Loucy (cell line): Measurements from ENCODE around the gene PEBP1.

Source experiments
- H2AFZ ChIP-seq: fragments of 200-600 bp; sonication (generic); 2 replicates; pipeline ENCODE4 v1.6.0; 2016; ENCODE audit warnings: antibody characterized with exemption, mild to moderate bottlenecking, low read length, moderate library complexity
- H3F3A ChIP-seq: fragments of 200-600 bp; 2 replicates; pipeline ENCODE4 v1.6.0; 2016; ENCODE audit warnings: antibody characterized with exemption, low read depth, mild to moderate bottlenecking
- H3K27me3 ChIP-seq: fragments of 200-600 bp; sonication (generic); 2 replicates; pipeline ENCODE4 v1.6.1; 2014; ENCODE audit warnings: low read length, mild to moderate bottlenecking; ENCODE audit not compliant: insufficient read depth, poor library complexity, severe bottlenecking
- H3K36me3 ChIP-seq: fragments of 200-600 bp; sonication (generic); 2 replicates; pipeline ENCODE4 v1.6.1; 2016; ENCODE audit warnings: low read length; ENCODE audit not compliant: insufficient read depth
- H3K4me1 ChIP-seq: fragments of 200-600 bp; sonication (generic); 2 replicates; pipeline ENCODE4 v1.5.1; 2014; ENCODE audit warnings: low read length, mild to moderate bottlenecking; ENCODE audit not compliant: insufficient read depth, poor library complexity, severe bottlenecking
- H3K4me2 ChIP-seq: fragments of 200-600 bp; sonication (generic); 2 replicates; pipeline ENCODE4 v1.6.0; 2014; ENCODE audit warnings: antibody characterized with exemption, low read length, low read depth, mild to moderate bottlenecking; ENCODE audit not compliant: poor library complexity, severe bottlenecking
- H3K4me3 ChIP-seq: fragments of 200-600 bp; sonication (generic); 2 replicates; pipeline ENCODE4 v1.5.1; 2014; ENCODE audit warnings: low read length, mild to moderate bottlenecking, mixed read lengths; ENCODE audit not compliant: poor library complexity, severe bottlenecking
- H3K79me2 ChIP-seq: fragments of 200-600 bp; sonication (generic); 2 replicates; pipeline ENCODE4 v1.6.1; 2014; ENCODE audit warnings: low read length; ENCODE audit not compliant: insufficient read depth
- H3K9ac ChIP-seq: fragments of 200-600 bp; sonication (generic); 2 replicates; pipeline ENCODE4 v1.6.0; 2014; ENCODE audit warnings: mild to moderate bottlenecking, low read depth, low read length, moderate library complexity; ENCODE audit not compliant: poor library complexity, severe bottlenecking
- H3K9me2 ChIP-seq: fragments of 200-600 bp; sonication (generic); replicated peaks from 2 replicates; pipeline ENCODE4 v1.6.1; 2016; ENCODE audit warnings: low read depth, low read length, mixed read lengths
- H3K9me3 ChIP-seq: fragments of 200-600 bp; sonication (generic); 2 replicates; pipeline ENCODE4 v1.6.1; 2014; ENCODE audit warnings: mild to moderate bottlenecking, antibody characterized with exemption, low read length, low read depth; ENCODE audit not compliant: insufficient read depth
- H4K20me1 ChIP-seq: fragments of 200-600 bp; sonication (generic); 2 replicates; pipeline ENCODE4 v1.6.0; 2014; ENCODE audit warnings: antibody characterized with exemption, low read length, mild to moderate bottlenecking; ENCODE audit not compliant: insufficient read depth, poor library complexity, severe bottlenecking
- EZH2phosphoT487 ChIP-seq: fragments of 200-600 bp; IDR thresholded peaks from 2 replicates; pipeline ENCODE4 v1.6.1; 2018; ENCODE audit warnings: antibody characterized with exemption, mild to moderate bottlenecking, moderate library complexity, borderline replicate concordance
- TF ChIP-seq, protein P1 (sequence below): fragments of 200-600 bp; sonication (generic); conservative IDR thresholded peaks from 2 replicates; pipeline ENCODE4 v1.5.1; 2014; ENCODE audit warnings: mild to moderate bottlenecking, antibody characterized with exemption, low read length

The PEBP1 gene

DNA sequence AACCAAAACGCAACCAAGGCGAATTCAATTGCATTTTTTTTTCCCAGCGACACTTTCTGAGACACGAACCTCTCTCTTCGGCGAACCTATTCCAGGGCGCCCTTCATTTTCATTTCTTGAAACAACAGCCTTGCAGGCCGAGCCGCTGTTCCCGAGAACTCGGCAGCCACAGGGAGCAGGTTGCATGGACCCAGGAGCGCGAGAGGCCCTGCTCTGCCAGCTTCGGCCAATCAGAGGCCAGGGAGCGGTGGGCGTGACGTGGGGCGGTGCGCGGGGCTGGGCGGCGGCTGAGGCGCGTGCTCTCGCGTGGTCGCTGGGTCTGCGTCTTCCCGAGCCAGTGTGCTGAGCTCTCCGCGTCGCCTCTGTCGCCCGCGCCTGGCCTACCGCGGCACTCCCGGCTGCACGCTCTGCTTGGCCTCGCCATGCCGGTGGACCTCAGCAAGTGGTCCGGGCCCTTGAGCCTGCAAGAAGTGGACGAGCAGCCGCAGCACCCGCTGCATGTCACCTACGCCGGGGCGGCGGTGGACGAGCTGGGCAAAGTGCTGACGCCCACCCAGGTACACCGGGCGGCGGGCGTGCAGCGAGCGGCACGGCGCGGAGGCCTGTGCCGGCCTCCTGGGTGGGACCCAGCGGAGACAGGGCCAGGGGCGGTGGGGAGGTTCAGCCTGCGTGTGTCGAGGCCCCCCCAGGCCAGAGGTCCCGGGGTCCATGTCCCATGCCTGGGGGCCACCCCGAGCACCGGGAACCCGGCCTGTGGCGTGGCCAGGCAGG lies at the start of gene PEBP1:
Gene PEBP1 (plus strand): TSS at position 337 of the 771 bp plus-strand sequence. CDS start 86 bp downstream, at position 423.
- Histone ChIP-seq H3K27me3 (no peaks in the 10 kb centered on the region), H3K9me2 (no peaks in the 10 kb centered on the region), H3K4me1 (peaks cover 22% of the 10 kb centered on the region), H4K20me1 (no peaks in the 10 kb centered on the region), H3K9me3 (no peaks in the 10 kb centered on the region), H3K4me3 (peak within 1 kb of the TSS; percentile 85), H3K79me2 (peaks cover 24% of the 10 kb centered on the region), H3K9ac (peak within 1 kb of the TSS; percentile 91), H3F3A (no peaks in the 10 kb centered on the region), H2AFZ (peak within 1 kb of the TSS; percentile 93), H3K36me3 (peaks cover 7% of the 10 kb centered on the region; the same call in 1 of the 2 replicates), H3K4me2 (peak within 1 kb of the TSS; percentile 93)
- TF ChIP-seq, protein P1, sequence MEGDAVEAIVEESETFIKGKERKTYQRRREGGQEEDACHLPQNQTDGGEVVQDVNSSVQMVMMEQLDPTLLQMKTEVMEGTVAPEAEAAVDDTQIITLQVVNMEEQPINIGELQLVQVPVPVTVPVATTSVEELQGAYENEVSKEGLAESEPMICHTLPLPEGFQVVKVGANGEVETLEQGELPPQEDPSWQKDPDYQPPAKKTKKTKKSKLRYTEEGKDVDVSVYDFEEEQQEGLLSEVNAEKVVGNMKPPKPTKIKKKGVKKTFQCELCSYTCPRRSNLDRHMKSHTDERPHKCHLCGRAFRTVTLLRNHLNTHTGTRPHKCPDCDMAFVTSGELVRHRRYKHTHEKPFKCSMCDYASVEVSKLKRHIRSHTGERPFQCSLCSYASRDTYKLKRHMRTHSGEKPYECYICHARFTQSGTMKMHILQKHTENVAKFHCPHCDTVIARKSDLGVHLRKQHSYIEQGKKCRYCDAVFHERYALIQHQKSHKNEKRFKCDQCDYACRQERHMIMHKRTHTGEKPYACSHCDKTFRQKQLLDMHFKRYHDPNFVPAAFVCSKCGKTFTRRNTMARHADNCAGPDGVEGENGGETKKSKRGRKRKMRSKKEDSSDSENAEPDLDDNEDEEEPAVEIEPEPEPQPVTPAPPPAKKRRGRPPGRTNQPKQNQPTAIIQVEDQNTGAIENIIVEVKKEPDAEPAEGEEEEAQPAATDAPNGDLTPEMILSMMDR: no peak
- no peak for TF ChIP-seq EZH2phosphoT487

DNA sequence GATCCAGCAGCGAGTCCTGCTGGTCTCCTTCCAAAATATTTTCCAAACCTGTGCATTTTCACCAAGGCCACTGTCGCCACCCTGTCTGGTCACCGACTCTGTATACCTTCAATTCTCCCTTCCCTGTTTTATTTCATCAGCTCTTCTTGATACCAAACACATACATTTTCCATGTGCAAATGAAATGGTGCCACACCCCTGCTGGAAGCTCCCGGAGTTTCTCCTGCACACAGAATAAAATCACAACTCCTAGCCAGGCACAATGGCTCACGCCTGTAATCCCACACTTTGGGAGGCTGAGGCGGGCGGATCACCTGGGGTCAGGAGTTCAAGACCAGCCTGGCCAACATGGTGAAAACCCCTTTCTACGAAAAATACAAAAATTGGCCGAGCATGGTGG lies 46.1 kb upstream of the PEBP1 start:
- H3K9ac ChIP-seq: no peak overlapping the region
- H3K4me3 ChIP-seq: no peak overlapping the region
- no peaks in the 10 kb centered on the region for H3K27me3 ChIP-seq
- H3K9me3 ChIP-seq: no peaks in the 10 kb centered on the region
- no peaks in the 10 kb centered on the region for H3K9me2 ChIP-seq
- no peaks in the 10 kb centered on the region for H4K20me1 ChIP-seq
- no peak overlapping the region for H3K4me2 ChIP-seq
- no peaks in the 10 kb centered on the region for H3F3A ChIP-seq
- TF ChIP-seq, protein P1: no peak
- TF ChIP-seq EZH2phosphoT487: no peak
- no peaks in the 10 kb centered on the region for H3K4me1 ChIP-seq
- no peaks in the 10 kb centered on the region for H3K36me3 ChIP-seq
- no peak overlapping the region for H2AFZ ChIP-seq
- H3K79me2 ChIP-seq: no peaks in the 10 kb centered on the region

DNA sequence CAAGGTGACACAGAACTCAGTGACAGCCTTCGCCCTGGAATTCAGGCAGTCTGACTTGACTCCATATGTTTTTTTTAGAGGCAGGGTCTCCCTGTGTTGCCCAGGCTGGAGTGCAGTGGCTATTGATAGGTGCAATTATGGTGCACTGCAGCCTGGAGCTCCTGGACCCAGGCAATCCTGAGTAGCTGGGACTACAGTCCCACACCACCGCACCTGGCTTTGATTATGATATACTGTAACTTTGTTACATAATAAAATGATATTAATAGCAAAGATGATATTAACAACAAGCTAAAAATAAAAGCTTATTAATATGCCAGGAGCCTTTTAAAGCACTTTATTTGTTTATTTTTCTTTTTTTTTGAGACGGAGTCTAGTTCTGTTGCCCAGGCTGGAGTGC lies 41.9 kb upstream of the PEBP1 start:
- no peaks in the 10 kb centered on the region for H3K79me2 ChIP-seq
- H3K4me2 ChIP-seq: no peak overlapping the region
- no peaks in the 10 kb centered on the region for H3K36me3 ChIP-seq
- H3K4me1 ChIP-seq: no peaks in the 10 kb centered on the region
- no peaks in the 10 kb centered on the region for H3K9me2 ChIP-seq
- no peaks in the 10 kb centered on the region for H3K9me3 ChIP-seq
- H2AFZ ChIP-seq: no peak overlapping the region
- no peak overlapping the region for H3K9ac ChIP-seq
- TF ChIP-seq, protein P1: no peak
- no peak for TF ChIP-seq EZH2phosphoT487
- H3K4me3 ChIP-seq: no peak overlapping the region
- no peaks in the 10 kb centered on the region for H4K20me1 ChIP-seq
- H3F3A ChIP-seq: no peaks in the 10 kb centered on the region
- no peaks in the 10 kb centered on the region for H3K27me3 ChIP-seq
